ENCODE measurements around the gene GNAO1.

Gene GNAO1

GRCh38 chr16:56294579-56294978 lies 103.3 kb downstream of the GNAO1 start:
- no peak for DNase-seq

GRCh38 chr16:56295059-56295665 lies 103.9 kb downstream of the GNAO1 start:
- DNase-seq, result no peak

DNA sequence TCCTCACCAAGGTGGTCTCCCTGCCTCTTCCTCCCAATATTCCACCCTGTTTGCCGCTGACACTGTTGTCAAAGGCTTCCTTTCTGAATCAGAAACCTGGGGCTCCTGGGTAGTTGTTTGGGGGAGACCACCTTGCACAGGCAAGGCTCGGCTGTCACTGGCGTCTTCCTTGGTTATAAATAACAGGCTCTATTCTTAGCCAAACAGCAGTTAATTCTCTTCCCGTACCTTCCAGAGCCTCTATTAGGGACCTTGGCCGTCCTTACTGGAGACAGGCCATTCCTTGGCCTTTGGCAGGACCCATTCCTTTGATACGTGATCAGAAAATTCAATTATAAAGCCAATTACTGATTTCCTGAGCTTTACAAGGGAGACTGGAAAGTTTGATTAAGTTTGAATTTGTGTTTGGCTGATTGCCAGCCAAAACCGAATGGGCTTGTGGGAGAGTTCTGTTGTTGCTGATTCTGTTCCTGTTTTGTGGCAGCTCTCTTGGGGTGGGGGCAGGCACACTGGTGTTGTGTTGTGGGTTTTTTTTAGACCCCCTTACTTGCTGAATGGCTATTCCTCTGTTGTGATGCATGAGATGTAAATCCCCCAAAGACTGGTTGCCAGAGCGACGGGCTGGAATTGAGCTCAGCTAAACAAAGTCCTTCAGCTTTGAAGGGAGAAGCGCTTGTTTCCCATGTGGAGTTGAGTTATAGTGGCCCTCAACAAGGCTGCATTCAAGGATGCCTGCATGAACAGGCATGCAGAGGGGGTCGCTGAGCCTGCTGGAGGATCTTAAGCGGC lies 104.6 kb downstream of the GNAO1 start:
- DNase-seq, result no peak

DNA sequence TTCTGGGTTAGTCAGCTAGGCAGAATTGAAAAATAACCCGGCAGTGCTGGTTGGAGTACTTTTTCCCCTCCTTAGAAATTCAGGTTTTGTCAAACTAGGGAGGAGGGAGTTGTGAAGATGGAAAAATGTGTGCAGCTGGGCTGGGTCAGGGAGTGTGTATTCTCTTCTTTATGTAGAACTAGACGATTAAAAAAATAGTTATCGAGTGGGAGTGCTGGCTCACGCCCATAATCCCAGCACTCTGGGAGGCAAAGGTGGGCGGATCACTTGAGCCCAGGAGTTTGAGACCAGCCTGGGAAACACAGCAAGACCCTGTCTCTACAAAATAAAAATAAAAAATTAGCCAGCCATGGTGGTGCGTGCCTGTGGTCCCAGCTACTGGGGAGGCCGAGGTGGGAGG lies 106.4 kb downstream of the GNAO1 start:
- no peak for DNase-seq

DNA sequence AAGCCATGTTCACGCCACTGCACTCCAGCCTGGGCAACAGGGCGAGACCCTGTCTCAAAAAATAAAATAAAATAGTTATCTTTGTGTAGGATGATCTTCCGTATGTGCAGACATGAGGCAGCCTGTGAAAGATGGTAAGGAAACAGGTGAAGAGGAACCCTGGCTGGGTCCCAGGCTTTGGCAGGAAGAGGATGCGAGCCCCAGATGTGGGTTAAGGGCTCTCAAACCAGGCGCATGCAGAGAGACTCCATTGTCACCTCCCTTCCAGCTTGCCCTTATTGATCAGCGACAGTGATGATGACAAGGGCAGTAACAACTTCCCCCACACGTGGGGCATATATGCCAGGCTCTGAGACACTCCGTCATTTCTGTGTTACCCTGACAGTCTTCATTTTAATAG lies 106.8 kb downstream of the GNAO1 start:
- DNase-seq, result no peak

GRCh38 chr16:56298948-56299596 lies 107.8 kb downstream of the GNAO1 start:
- no peak for DNase-seq

DNA sequence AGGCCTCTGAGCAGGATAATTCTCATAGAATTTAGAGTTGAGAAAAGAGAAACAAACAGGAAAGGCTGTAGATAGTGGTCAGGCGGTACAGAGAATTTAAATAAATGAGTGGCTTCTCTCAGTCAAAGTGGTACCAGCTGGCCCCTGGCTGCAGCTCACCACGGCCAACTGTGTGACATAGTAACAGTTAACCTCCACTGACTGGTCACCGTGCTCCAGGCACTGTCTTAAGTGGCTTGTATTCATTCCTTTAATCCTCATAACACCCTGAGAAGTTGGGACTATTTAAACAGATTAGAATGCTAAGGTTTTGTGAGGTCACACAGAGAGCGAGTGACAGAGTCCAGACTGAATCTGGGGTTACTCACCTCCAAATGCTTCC lies 108.9 kb downstream of the GNAO1 start:
- no peak for DNase-seq

DNA sequence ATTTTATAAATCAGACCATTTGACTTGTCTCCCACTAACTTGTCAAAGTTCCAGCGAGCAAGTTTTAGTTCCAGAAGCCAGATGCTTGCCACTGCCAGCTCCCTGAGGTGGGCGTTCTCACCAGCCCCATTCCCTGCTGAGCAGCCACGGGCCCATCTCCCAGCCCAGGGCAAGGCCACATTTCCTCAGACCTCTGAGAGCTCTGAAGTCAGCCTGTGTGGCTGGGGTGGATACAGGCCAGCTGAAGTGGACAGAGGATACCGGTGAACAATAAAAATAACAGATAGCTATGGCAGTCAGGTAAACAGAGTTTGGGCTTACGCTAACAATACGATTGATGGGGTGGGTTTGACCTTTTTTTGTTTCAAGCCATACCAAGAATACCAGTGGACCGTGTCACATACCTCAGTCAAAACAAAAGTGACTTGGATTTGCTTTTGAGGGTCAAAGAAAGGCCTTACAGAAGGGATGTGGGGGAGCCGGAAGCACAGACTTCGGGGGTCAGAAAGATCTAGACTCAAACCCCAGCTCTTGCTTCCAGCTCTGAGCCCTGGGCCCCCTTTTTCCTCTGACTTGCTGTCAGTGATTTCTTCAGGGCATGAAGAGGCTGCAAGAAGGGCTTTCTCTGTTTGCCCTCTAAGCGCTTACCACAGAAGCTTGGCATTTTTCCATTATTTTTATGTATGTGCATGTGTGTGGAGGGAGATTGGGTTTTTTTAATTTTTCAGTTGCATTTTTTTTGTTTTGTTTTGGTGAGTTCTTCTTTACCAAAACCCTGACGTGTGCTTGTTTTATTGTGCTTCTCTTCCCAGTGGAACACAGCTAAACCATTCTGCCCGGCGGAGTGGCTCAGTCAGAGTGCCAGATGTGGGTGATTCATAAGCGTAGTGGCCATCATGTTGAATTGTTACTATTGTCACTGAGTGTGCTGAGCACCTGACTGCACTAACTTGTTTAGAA lies 109.9 kb downstream of the GNAO1 start:
- DNase-seq, result no peak

GRCh38 chr16:56302506-56302905 lies 111.2 kb downstream of the GNAO1 start:
- no peak for DNase-seq

DNA sequence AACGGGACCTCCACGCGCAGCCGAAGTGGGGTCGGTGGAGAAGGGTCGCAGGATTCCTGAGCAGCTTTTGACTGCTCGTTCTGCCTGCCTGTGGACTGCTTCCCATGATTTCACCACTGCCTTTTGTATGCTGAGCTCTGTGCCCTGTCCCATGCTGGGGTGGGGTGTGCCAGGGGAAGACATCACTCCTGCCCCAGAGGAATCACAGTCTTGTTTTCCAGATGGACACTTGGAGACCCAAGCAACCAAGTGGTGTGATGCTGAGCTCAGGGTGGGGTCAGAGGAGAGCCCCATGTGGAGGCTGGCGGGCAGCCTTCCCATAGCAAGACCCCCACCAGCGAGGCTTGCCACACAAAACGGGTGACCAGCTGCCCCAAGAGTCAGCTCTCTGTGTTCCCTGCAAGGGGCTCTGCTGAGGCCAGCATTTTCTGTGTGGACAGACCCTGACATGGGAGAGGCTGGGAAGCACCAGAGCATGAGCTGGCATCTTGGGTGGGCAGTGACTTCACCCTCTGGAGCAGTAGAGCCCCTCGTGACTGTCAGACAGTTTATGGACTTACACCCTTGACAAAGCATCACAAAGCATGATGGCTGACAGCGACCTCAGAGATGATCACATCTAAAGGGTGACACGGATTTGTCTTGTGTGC lies 111.9 kb downstream of the GNAO1 start:
- no peak for DNase-seq

DNA sequence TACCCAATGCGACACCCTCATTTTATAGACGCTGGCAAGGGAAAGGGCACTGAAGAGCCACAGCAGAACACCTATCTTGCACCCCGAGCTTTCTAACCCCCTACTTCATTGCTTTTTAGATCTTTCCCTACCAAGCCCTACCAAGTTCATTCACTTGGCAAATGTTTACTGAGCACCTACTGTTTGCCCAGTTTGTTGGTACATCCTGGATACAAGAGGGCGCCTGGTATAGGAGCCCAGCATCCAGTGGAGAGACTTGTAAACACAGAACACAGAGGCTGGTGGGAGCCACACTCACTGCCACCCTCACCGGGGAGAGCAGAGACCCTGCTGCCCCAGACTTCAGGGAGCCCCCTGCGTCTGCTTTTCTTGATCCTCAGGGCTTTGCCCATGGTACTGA lies 112.6 kb downstream of the GNAO1 start:
- no peak for DNase-seq

DNA sequence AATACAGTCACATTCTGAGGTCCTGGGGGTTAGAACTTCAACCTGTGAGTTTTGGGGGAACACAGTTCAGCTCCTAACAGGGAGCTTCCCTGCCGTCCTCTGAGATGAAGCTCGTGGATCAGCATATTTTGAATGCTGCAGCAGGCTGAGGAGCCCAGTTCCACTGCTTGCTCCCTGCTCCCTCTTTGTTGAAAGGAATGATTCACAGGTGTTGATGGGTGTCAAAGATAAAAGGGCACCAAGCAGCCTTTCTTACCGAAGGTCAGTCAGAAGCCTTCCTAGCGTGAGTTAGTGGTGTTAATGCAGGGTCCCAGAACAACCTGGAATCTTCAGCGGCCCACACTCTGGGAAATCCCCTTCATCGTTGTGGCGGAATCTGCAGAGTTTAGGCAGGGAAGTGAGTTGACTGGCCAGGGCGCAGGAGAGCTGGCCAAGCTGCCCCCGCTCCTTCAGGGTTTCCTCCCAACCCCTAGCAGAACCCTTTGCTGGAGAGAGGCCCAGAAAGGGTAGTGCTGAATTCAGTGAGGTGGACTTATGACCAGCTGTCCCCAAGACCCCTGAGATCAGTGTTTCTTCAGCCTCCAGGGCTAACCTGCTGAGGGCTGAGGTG lies 114.8 kb downstream of the GNAO1 start:
- no peak for DNase-seq

DNA sequence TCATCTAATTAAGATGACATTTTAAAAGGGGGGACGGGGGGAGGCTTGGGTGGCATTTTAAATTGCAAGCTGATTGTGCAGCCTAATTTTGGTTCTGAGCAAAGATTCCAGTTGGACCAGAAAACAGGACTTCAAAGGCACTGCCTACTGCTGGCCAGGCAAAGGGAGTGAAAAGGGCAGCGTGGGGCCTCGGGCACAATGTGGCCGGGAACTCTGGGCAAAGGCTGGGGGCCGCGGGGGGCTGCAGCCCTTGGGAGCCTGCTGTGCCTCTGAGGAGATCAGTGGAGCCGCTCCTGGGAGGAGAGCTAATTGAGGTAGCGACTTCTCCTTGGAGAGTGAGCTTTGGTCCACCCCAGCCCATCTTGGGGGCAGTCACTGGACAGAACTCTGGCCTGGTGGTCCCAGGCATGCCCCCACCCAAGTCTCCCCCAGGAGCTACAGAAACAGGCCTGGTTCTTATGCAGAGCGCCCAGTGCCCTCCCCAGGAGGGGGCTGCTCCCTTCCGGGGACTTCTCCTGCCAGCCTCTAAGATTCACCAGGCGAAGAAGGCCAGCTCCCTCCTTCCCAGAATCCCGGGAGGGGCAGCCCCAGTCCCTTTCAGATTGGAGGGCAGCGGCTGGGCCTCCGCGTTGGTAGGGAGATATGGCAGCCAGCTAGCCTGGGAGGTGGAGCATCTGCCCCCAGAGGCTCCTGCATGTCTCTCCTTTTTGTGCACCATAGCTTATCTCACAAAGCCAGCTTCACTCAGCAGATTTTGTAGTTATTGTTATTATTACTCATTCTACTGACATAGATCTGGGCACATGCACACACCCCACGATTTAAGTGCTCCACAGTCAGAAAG lies 115.6 kb downstream of the GNAO1 start:
- no peak for DNase-seq

- DNase-seq, result no peak
Measured at GRCh38 chr16:56307534-56307873, 116.2 kb downstream of the GNAO1 start.

DNA sequence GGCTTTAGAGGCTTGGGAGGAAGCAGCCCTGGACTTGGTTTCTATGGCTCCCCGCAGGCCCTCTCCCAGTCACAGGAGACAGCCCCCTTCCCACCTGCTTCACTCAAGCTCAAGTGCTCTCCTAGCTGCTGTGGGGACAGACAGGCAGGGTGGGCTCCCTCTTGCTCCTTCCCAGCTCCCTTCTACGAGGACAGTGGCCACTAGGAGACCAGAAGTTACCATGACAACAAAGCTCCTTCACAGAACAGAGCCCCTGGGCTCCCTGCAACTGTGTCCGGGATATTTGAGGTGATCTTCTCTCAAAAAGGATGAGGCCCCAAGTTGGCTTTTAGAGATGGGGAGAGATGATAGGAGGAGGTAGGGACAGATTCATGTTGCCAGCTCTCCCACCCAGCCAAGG lies 117.7 kb downstream of the GNAO1 start:
- no peak for DNase-seq

DNA sequence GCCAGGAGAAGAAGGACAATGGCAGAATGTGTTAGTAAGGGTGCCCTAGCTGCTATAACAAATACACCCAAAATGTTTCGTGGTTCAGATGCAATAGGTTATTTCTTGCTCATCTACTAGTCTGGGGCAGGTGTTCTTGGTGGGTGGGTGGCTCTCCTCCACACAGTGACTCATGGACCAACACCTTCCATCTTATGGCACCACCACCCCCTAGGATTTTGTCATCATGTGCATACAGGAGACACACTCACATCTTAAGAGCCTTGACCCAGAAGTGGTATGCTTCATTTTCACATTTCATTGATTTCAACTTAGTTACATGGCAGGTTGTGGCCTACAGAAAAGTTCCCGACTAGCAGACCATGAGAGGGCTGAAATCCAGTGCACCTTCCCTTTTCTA lies 119.4 kb downstream of the GNAO1 start:
- DNase-seq, result no peak

GRCh38 chr16:56311208-56312027 lies 120.1 kb downstream of the GNAO1 start:
- peak; percentile 16 for DNase-seq

DNA sequence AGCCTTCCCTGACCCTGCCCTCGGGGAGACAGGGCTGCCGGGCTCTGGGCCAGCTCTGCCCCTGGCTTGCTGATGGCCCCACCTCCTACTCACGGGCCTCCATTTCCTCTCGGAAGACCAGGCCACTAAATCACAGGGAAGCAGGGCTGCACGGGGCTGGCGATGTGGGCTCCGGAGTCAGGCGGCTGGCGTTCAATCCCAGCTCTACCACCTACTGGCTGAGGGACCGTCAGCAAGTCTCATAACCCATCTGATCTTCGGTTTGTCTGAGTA lies 120.7 kb downstream of the GNAO1 start:
- DNase-seq, result no peak

- no peak for DNase-seq
Measured at GRCh38 chr16:56312556-56312955, 121.3 kb downstream of the GNAO1 start.

DNA sequence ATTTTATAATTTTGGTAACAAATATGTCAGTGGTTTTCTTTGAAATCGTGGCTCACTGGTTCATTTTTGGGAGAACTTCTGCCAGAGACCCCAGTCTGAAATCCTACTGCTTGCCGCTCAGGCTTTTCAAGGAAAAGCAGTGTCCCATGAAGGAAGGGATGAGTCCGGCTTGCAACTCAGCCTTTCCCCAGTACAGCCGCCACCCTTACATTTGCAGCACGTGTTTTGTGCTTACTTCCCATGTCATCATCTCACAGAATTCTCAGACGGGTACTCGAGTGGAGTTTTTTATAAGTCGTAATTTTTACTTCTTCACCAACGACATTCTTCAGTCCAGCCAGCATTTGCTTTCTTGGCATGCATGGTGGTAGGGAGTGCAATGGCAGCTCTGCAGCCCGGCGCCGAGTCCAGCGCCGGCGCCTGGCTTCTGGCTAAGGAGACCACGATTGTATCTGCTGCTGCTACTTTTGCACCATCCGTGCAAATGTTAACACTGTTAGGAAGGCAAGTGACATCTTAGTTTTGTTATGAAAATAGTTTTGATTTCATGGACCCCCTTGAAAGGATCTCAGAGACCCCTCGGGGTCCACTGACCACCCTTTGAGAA lies 123.1 kb downstream of the GNAO1 start:
- no peak for DNase-seq

Measured in activated CD4-positive, alpha-beta T cell treated with anti-CD3 and anti-CD28 coated beads, Interleukin-10, Interleukin-2, amounts not matched to agents 100 ng/mL and 50 ng/mL, durations not matched to agents 16 hours and 8 hours (primary cell).